ENCODE results near the gene LCLAT1.
"Not testable (repeated sequence)": the region's sequence is repeated elsewhere in the genome, so short reads cannot be mapped to it uniquely, and the experiment has no call there.

LCLAT1 gene

DNA sequence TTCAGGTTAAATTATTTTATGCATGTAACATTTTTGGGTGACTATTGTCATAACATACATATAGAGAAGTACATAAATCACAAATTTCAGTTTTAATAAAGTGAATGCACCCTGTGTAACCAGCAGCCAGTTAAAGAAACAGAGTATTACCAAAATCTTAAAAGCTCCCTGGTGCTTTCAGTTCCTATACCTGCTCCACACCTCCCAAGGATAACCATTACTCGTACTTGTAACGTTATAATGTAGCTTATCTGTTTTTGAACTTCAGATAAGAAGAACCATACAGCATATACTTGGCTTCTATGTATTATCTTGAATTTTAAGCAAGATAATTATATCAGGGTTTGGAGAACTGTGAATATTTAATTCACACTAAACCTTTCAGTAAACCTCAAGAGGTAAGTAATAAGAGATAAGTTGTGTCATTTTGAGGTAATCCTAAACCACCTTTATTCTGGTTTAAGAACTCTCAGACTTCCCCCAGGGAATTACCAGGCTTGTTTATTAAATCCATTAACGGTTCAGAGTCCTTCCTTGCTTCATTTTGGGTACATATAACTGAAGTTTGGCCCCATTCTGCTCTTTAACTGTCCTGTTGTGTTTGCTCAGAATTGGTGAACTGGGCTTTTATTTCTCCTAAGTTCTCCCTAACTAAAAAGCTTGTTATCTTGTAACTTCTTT lies 58.6 kb downstream of the LCLAT1 start:
- Histone ChIP-seq H3K9ac (ENCODE audit: low read length in 2 of 2) (no peak overlapping the region), H3K4me1 (ENCODE audit: control insufficient read depth, insufficient read depth, low read length) (no peaks in the 10 kb centered on the region), H3K27ac (ENCODE audit: low read length) (no peak overlapping the region), H3K27me3 (ENCODE audit: control insufficient read depth in 1 of 2, insufficient read depth in 2 of 2, low read length in 2 of 2) (no peaks in the 10 kb centered on the region), H3K9me3 (ENCODE audit: control insufficient read depth in 2 of 2, low read length in 2 of 2) (no peaks in the 10 kb centered on the region), H3K4me3 (ENCODE audit: low read length in 2 of 2) (no peak overlapping the region), H3K36me3 (ENCODE audit: control insufficient read depth in 2 of 2, insufficient read depth in 2 of 2, low read length in 2 of 2) (no peaks in the 10 kb centered on the region)

DNA sequence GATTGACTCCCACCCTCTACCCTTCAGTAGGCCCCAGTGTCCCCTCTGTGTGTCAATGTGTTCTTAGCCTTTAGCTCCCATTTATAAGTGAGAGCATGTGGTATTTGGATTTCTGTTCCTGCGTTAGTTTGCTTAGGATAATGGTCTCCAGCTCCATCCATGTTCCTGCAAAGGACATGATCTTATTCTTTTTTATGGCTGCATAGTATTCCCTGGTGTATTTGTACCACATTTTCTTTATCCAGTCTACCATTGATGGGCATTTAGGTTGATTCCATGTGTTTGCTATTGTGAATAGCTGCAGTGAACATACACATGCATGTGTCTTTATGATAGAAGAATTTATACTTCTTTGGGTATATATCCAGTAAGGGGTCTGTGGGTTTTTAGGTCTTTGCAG lies 60.4 kb downstream of the LCLAT1 start:
- H3K9ac ChIP-seq (ENCODE audit: low read length in 2 of 2); H3K4me1 ChIP-seq (ENCODE audit: control insufficient read depth, insufficient read depth, low read length); H3K27ac ChIP-seq (ENCODE audit: low read length); H3K4me3 ChIP-seq (ENCODE audit: low read length in 2 of 2); H3K9me3 ChIP-seq (ENCODE audit: control insufficient read depth in 2 of 2, low read length in 2 of 2); H3K27me3 ChIP-seq (ENCODE audit: control insufficient read depth in 1 of 2, insufficient read depth in 2 of 2, low read length in 2 of 2); H3K36me3 ChIP-seq (ENCODE audit: control insufficient read depth in 2 of 2, insufficient read depth in 2 of 2, low read length in 2 of 2): not testable (repeated sequence)

GRCh38 chr2:30509716-30510115 lies 62.7 kb downstream of the LCLAT1 start:
- Histone ChIP-seq H3K27ac (ENCODE audit: low read length) (no peak overlapping the region), H3K4me3 (ENCODE audit: low read length in 2 of 2) (no peak overlapping the region), H3K9me3 (ENCODE audit: control insufficient read depth in 2 of 2, low read length in 2 of 2) (no peaks in the 10 kb centered on the region), H3K4me1 (ENCODE audit: control insufficient read depth, insufficient read depth, low read length) (peaks cover 12% of the 10 kb centered on the region), H3K36me3 (ENCODE audit: control insufficient read depth in 2 of 2, insufficient read depth in 2 of 2, low read length in 2 of 2) (no peaks in the 10 kb centered on the region), H3K27me3 (ENCODE audit: control insufficient read depth in 1 of 2, insufficient read depth in 2 of 2, low read length in 2 of 2) (no peaks in the 10 kb centered on the region), H3K9ac (ENCODE audit: low read length in 2 of 2) (no peak overlapping the region)

DNA sequence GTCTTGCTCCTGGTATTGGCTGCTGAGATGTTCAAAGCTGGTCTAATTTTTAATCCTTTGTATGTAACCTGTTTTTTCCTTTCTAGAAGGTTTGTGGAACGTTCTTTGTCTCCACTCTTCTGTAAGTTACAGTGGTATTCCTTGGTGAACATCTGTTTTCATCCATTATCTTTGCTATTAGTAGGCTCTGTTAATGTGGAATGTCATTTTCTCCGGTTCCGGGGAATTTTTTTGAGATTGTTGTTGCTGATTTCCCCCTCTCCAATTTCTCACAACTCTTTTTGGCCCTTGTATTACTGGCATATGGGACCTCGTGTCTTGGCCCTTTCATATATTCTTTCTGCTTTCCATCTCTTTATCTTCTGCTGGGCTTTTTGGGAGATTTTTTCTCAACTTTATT lies 63.4 kb downstream of the LCLAT1 start:
- no peak overlapping the region for H3K9ac ChIP-seq (ENCODE audit: low read length in 2 of 2)
- H3K9me3 ChIP-seq (ENCODE audit: control insufficient read depth in 2 of 2, low read length in 2 of 2) = no peaks in the 10 kb centered on the region
- no peaks in the 10 kb centered on the region for H3K27me3 ChIP-seq (ENCODE audit: control insufficient read depth in 1 of 2, insufficient read depth in 2 of 2, low read length in 2 of 2)
- H3K4me1 ChIP-seq (ENCODE audit: control insufficient read depth, insufficient read depth, low read length) = peaks cover 17% of the 10 kb centered on the region
- H3K36me3 ChIP-seq (ENCODE audit: control insufficient read depth in 2 of 2, insufficient read depth in 2 of 2, low read length in 2 of 2) = no peaks in the 10 kb centered on the region
- no peak overlapping the region for H3K27ac ChIP-seq (ENCODE audit: low read length)
- H3K4me3 ChIP-seq (ENCODE audit: low read length in 2 of 2) = no peak overlapping the region

GRCh38 chr2:30511122-30512083 lies 64.4 kb downstream of the LCLAT1 start:
- H3K27ac ChIP-seq (ENCODE audit: low read length) = peak overlapping the region; percentile 26
- peaks cover 17% of the 10 kb centered on the region for H3K4me1 ChIP-seq (ENCODE audit: control insufficient read depth, insufficient read depth, low read length)
- H3K9ac ChIP-seq (ENCODE audit: low read length in 2 of 2) = no peak overlapping the region
- H3K36me3 ChIP-seq (ENCODE audit: control insufficient read depth in 2 of 2, insufficient read depth in 2 of 2, low read length in 2 of 2) = no peaks in the 10 kb centered on the region
- H3K4me3 ChIP-seq (ENCODE audit: low read length in 2 of 2) = peak overlapping the region in 1 of 2 donors; percentile 28
- H3K9me3 ChIP-seq (ENCODE audit: control insufficient read depth in 2 of 2, low read length in 2 of 2) = no peaks in the 10 kb centered on the region
- H3K27me3 ChIP-seq (ENCODE audit: control insufficient read depth in 1 of 2, insufficient read depth in 2 of 2, low read length in 2 of 2) = no peaks in the 10 kb centered on the region

GRCh38 chr2:30512243-30512886 lies 65.3 kb downstream of the LCLAT1 start:
- no peaks in the 10 kb centered on the region for H3K36me3 ChIP-seq (ENCODE audit: control insufficient read depth in 2 of 2, insufficient read depth in 2 of 2, low read length in 2 of 2)
- H3K27me3 ChIP-seq (ENCODE audit: control insufficient read depth in 1 of 2, insufficient read depth in 2 of 2, low read length in 2 of 2) = no peaks in the 10 kb centered on the region
- peaks cover 17% of the 10 kb centered on the region for H3K4me1 ChIP-seq (ENCODE audit: control insufficient read depth, insufficient read depth, low read length)
- H3K27ac ChIP-seq (ENCODE audit: low read length) = no peak overlapping the region
- H3K9me3 ChIP-seq (ENCODE audit: control insufficient read depth in 2 of 2, low read length in 2 of 2) = no peaks in the 10 kb centered on the region
- H3K9ac ChIP-seq (ENCODE audit: low read length in 2 of 2) = no peak overlapping the region
- H3K4me3 ChIP-seq (ENCODE audit: low read length in 2 of 2) = no peak overlapping the region

DNA sequence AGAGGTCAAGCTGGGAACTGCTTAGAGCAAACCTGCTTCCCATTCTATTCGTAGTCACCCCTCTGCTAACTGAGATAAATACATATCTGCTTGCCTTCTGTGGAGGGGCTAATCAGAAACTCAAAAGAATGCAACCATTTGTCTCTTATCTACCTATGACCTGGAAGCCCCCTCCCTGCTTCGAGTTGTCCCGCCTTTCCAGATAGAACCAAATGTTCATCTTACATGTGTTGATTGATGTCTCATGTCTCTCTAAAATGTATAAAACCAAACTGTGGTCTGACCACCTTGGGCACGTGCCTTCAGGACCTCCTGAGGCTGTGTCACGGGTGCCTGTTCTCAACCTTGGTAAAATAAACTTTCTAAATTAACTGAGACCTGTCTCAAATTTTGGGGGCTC lies 66.6 kb downstream of the LCLAT1 start:
- H3K9ac ChIP-seq (ENCODE audit: low read length in 2 of 2); H3K9me3 ChIP-seq (ENCODE audit: control insufficient read depth in 2 of 2, low read length in 2 of 2); H3K36me3 ChIP-seq (ENCODE audit: control insufficient read depth in 2 of 2, insufficient read depth in 2 of 2, low read length in 2 of 2); H3K4me3 ChIP-seq (ENCODE audit: low read length in 2 of 2); H3K27ac ChIP-seq (ENCODE audit: low read length); H3K27me3 ChIP-seq (ENCODE audit: control insufficient read depth in 1 of 2, insufficient read depth in 2 of 2, low read length in 2 of 2): not testable (repeated sequence)
- H3K4me1 ChIP-seq (ENCODE audit: control insufficient read depth, insufficient read depth, low read length) = peaks cover 17% of the 10 kb centered on the region

DNA sequence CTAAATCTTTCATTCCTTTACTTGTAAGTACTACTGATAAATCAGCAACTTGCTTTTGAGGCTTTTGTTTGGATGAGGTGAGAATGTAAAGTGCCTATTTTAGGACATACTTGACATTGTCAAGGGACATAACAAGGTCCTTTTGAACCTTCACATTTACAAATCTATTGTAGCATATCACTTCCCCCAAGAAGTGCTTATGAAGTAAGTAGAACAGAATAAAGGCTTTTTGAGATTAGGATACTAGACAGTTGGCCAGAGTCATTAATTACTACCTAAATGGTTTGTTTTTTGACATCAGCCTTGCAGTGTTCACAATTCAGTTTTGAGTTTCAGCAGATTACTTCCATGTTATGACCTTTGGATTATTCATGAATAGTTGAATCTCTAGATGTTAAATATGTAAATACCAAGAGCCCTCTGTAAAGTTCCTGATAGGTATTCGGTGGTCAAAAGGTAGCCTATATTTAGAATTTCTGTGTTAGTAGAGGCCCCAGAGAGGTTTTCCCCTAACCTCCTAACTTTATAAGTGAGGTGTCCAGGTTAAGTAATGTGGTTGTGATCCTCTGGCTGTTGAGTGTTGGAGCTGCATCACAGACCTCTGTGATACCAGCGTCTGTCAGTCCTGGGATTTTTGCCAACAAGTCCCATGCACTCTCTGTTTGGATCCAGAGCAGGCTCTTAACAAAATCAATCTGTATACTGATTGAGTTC lies 67.2 kb downstream of the LCLAT1 start:
- H3K27me3 ChIP-seq (ENCODE audit: control insufficient read depth in 1 of 2, insufficient read depth in 2 of 2, low read length in 2 of 2) = no peaks in the 10 kb centered on the region
- H3K36me3 ChIP-seq (ENCODE audit: control insufficient read depth in 2 of 2, insufficient read depth in 2 of 2, low read length in 2 of 2) = no peaks in the 10 kb centered on the region
- H3K4me1 ChIP-seq (ENCODE audit: control insufficient read depth, insufficient read depth, low read length) = peaks cover 17% of the 10 kb centered on the region
- no peak overlapping the region for H3K27ac ChIP-seq (ENCODE audit: low read length)
- no peaks in the 10 kb centered on the region for H3K9me3 ChIP-seq (ENCODE audit: control insufficient read depth in 2 of 2, low read length in 2 of 2)
- H3K9ac ChIP-seq (ENCODE audit: low read length in 2 of 2) = no peak overlapping the region
- no peak overlapping the region for H3K4me3 ChIP-seq (ENCODE audit: low read length in 2 of 2)

DNA sequence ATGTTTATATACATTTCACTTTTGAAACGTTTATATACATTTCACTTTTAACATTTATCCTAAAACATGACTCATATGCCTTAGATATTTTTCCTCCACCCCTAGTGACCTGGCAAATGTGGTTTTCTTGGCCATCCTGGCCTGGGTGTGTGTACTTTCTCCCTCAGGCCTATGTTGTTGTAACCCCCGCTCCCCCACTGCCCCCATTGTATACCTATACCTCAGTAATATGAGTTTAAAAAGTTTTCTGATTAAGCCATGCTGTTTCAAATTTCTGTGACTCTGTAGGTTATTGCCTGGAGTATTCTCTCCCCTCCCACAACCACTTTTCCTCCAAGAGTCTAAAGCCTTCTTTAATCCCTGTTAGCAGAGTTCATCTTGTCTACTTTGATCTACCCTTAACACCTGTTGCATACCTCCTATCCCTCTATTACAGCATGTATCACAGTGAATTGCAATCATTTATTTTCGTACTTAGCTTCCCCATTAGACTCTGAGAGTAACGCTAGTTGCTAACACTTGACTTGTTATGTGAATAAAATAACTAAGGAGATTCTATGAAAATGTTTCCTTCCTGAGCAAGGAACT lies 67.9 kb downstream of the LCLAT1 start:
- peaks cover 0 to 4% of the 10 kb centered on the region in 2 donors for H3K9me3 ChIP-seq (ENCODE audit: control insufficient read depth in 2 of 2, low read length in 2 of 2)
- no peak overlapping the region for H3K4me3 ChIP-seq (ENCODE audit: low read length in 2 of 2)
- H3K4me1 ChIP-seq (ENCODE audit: control insufficient read depth, insufficient read depth, low read length) = peaks cover 17% of the 10 kb centered on the region
- no peak overlapping the region for H3K27ac ChIP-seq (ENCODE audit: low read length)
- no peaks in the 10 kb centered on the region for H3K27me3 ChIP-seq (ENCODE audit: control insufficient read depth in 1 of 2, insufficient read depth in 2 of 2, low read length in 2 of 2)
- peaks cover 2 to 3% of the 10 kb centered on the region in 2 donors for H3K36me3 ChIP-seq (ENCODE audit: control insufficient read depth in 2 of 2, insufficient read depth in 2 of 2, low read length in 2 of 2)
- no peak overlapping the region for H3K9ac ChIP-seq (ENCODE audit: low read length in 2 of 2)

GRCh38 chr2:30516166-30516565 lies 69.1 kb downstream of the LCLAT1 start:
- no peak overlapping the region for H3K4me3 ChIP-seq (ENCODE audit: low read length in 2 of 2)
- no peak overlapping the region for H3K27ac ChIP-seq (ENCODE audit: low read length)
- no peaks in the 10 kb centered on the region for H3K27me3 ChIP-seq (ENCODE audit: control insufficient read depth in 1 of 2, insufficient read depth in 2 of 2, low read length in 2 of 2)
- H3K9ac ChIP-seq (ENCODE audit: low read length in 2 of 2) = no peak overlapping the region
- peaks cover 17% of the 10 kb centered on the region for H3K4me1 ChIP-seq (ENCODE audit: control insufficient read depth, insufficient read depth, low read length)
- H3K36me3 ChIP-seq (ENCODE audit: control insufficient read depth in 2 of 2, insufficient read depth in 2 of 2, low read length in 2 of 2) = peaks cover 2 to 3% of the 10 kb centered on the region in 2 donors
- peaks cover 0 to 6% of the 10 kb centered on the region in 2 donors for H3K9me3 ChIP-seq (ENCODE audit: control insufficient read depth in 2 of 2, low read length in 2 of 2)
